K562 (cell line): ENCODE data around the gene FAM20C. TPM values are rescaled to one million over a fixed set of nuclear protein-coding genes. Genes with fewer than 3 reads are reported as not detected.
A peak's percentile ranks its signal among the peaks of the same experiment; 100 is the strongest.

Source experiments
- ATAC-seq: fragments of 200-7000 bp; cut with Tn5 transposase; 3 replicates; pipeline ENCODE4 v1.9.1; 2020; ENCODE audit warnings: moderate library complexity
- BruUV-seq: library from RNA; stranded (reverse); fragments of 400-500 nt; replicated peaks from 2 replicates; lab custom pipeline; 2021; lab: Mats Ljungman, UMichigan
- CTCF ChIA-PET: fragments of 300-600 bp; formaldehyde crosslinking; extraction: SDS; loops from one replicate; lab custom pipeline; 2021; ENCODE audit warnings: low intra/inter-chr PET ratio; lab: Yijun Ruan, JAX
- POLR2A ChIA-PET: fragments of 300-600, 350-650 bp; sonication (Branson Sonifier 250); formaldehyde crosslinking; extraction: SDS; loops from one replicate; lab custom pipeline; 2021; ENCODE audit warnings: antibody characterized with exemption, inconsistent platforms; lab: Yijun Ruan, JAX
- DNase-seq, 4 experiments: peaks; one replicate each; pipeline versions ENCODE4 v3.0.0 to v3.0.0-alpha.2; 2011 to 2018; ENCODE audit warnings: low spot score in 3 of 4, mixed read lengths in 3 of 4; ENCODE audit errors: extremely low read depth in 1 of 4
- FAIRE-seq: peaks from 2 replicates; lab custom pipeline; 2011; peaks lifted over from hg19 to GRCh38; lab: Jason Lieb, UNC
- H2AFZ ChIP-seq: 2 replicates; pipeline ENCODE4 v1.6.0; 2011; ENCODE audit warnings: low read depth, low read length, control low read depth, inconsistent platforms
- H3K27ac ChIP-seq: fragments of 200-600 bp; 3 replicates; pipeline ENCODE4 v1.8.0; 2011; ENCODE audit warnings: low read depth, mild to moderate bottlenecking, control low read depth, inconsistent platforms, low read length, moderate library complexity, mixed read lengths; ENCODE audit errors: extremely low read depth
- H3K27me3 ChIP-seq, 2 experiments: fragments of 300-600 bp in 1 of 2; 2 replicates in 1 of 2; 3 replicates in 1 of 2; pipeline versions ENCODE4 v1.6.0 to v1.8.0; 2011; ENCODE audit warnings: inconsistent platforms in 2 of 2, low read length in 2 of 2, mild to moderate bottlenecking in 1 of 2, mixed read lengths in 1 of 2, moderate library complexity in 1 of 2; ENCODE audit not compliant: control insufficient read depth in 2 of 2, insufficient read depth in 2 of 2
- H3K36me3 ChIP-seq: fragments of 300-600 bp; 3 replicates; pipeline ENCODE4 v1.8.0; 2011; ENCODE audit warnings: mild to moderate bottlenecking, low read length, inconsistent platforms; ENCODE audit not compliant: control insufficient read depth, insufficient read depth
- H3K4me1 ChIP-seq, 2 experiments: fragments of 200-600 bp in 1 of 2; replicated peaks in 1 of 2; 2 replicates in 1 of 2; 3 replicates in 1 of 2; pipeline versions ENCODE4 v1.5.1 to v1.8.0; 2011; ENCODE audit warnings: inconsistent platforms in 2 of 2, low read length in 2 of 2, mild to moderate bottlenecking in 1 of 2, mixed read lengths in 1 of 2, moderate library complexity in 1 of 2; ENCODE audit not compliant: control insufficient read depth in 2 of 2, insufficient read depth in 2 of 2
- H3K4me2 ChIP-seq: 2 replicates; pipeline ENCODE4 v1.6.1; 2011; ENCODE audit warnings: low read length, control low read depth, inconsistent platforms, mixed read lengths; ENCODE audit not compliant: insufficient read depth
- H3K4me3 ChIP-seq: fragments of 200-600 bp; sonication (generic), shearing (Covaris generic); 2 replicates; pipeline ENCODE4 v1.5.1; 2016; ENCODE audit warnings: control low read depth, inconsistent platforms
- H3K79me2 ChIP-seq: fragments of 200-600 bp; 3 replicates; pipeline ENCODE4 v1.8.0; 2011; ENCODE audit warnings: low read length, inconsistent platforms; ENCODE audit not compliant: control insufficient read depth, insufficient read depth
- H3K9ac ChIP-seq, 2 experiments: 2 replicates each; pipeline versions ENCODE4 v1.6.0 to v1.6.1; 2011; ENCODE audit warnings: low read depth in 2 of 2, low read length in 2 of 2, control low read depth in 1 of 2, inconsistent platforms in 1 of 2, mild to moderate bottlenecking in 1 of 2, mixed read lengths in 1 of 2; ENCODE audit not compliant: insufficient read depth in 1 of 2
- H3K9me1 ChIP-seq: one replicate; pipeline ENCODE4 v1.6.0; 2011; ENCODE audit warnings: inconsistent platforms, mild to moderate bottlenecking, low read length, moderate library complexity; ENCODE audit not compliant: control insufficient read depth, insufficient read depth
- H3K9me3 ChIP-seq: replicated peaks from 2 replicates; pipeline ENCODE4 v1.5.1; 2011; ENCODE audit warnings: low read depth, low read length, inconsistent platforms; ENCODE audit not compliant: control insufficient read depth, insufficient read depth
- H4K20me1 ChIP-seq: replicated peaks from 2 replicates; pipeline ENCODE4 v1.6.1; 2011; ENCODE audit warnings: low read length, inconsistent platforms, mixed read lengths; ENCODE audit not compliant: control insufficient read depth, insufficient read depth
- CTCF ChIP-seq, 3 experiments: IDR thresholded peaks in 2 of 3; conservative IDR thresholded peaks in 1 of 3; 2 replicates each; pipeline ENCODE4 v1.5.1; 2011 to 2012; ENCODE audit warnings: low read length in 3 of 3, mild to moderate bottlenecking in 3 of 3, control low read depth in 2 of 3, improper control_type of control experiment in 1 of 3, inconsistent platforms in 1 of 3, low read depth in 1 of 3, mixed read lengths in 1 of 3, moderate library complexity in 1 of 3; ENCODE audit not compliant: insufficient read depth in 2 of 3
- HNRNPL ChIP-seq: fragments of 200-400 bp; formaldehyde crosslinking; IDR thresholded peaks from 2 replicates; pipeline ENCODE4 v1.6.1; 2017; ENCODE audit warnings: low read depth, mild to moderate bottlenecking, low read length
- NFXL1 ChIP-seq: fragments of 450-650 bp; formaldehyde crosslinking; IDR thresholded peaks from 2 replicates; pipeline ENCODE4 v1.4.0; 2021; ENCODE audit warnings: mild to moderate bottlenecking
- TCF7 ChIP-seq: sonication (generic); IDR thresholded peaks from 2 replicates; pipeline ENCODE4 v1.6.1; 2016; ENCODE audit warnings: antibody characterized with exemption, borderline replicate concordance
- WGBS: fragments of 100-300 bp; shearing (Covaris generic); methylation state at CpG from one replicate; pipeline ENCODE4 v1.1.6; 2016; ENCODE audit warnings: low coverage, mixed read lengths; ENCODE audit not compliant: insufficient coverage; ENCODE audit errors: missing lambda C conversion rate; 5-methylcytosine and 5-hydroxymethylcytosine counted together
- in situ Hi-C: fragments of 300-500 bp; cut with MboI; formaldehyde crosslinking; loops from 4 replicates; pipeline ENCODE4 v1.15.0; 2018; ENCODE audit warnings: inconsistent platforms, mixed read lengths
- intact Hi-C: fragments of 100-400 bp; cut with micrococcal nuclease; formaldehyde crosslinking; loops from 2 replicates; pipeline ENCODE4 v1.14.2; 2022
- polyA plus RNA-seq, 8 experiments: library from polyadenylated mRNA; depleted of rRNA in 4 of 8; stranded (reverse) in 5 of 8; unstranded in 3 of 8; fragments of >200 nt; fragmentation: Nextera tagmentation in 2 of 8; fragmentation: Illumina TruSeq in 1 of 8; extraction: Ambion mirVana in 2 of 8; extraction: Trizol in 1 of 8; gene quantifications; 2 replicates each; pipeline versions ENCODE4 v1.2.1 to v1.2.3, GENCODE V29; 2011 to 2014; ENCODE audit warnings: inconsistent platforms in 1 of 8, missing spikeins in 1 of 8
- total RNA-seq, 7 experiments: library from RNA; depleted of rRNA in 6 of 7; stranded (reverse); fragments of >200 nt in 6 of 7; fragmentation: Illumina TruSeq in 2 of 7; extraction: Trizol in 2 of 7; gene quantifications; 2 replicates each; pipeline versions ENCODE4 v1.2.1 to v1.2.3, GENCODE V29; 2011 to 2021; ENCODE audit warnings: low replicate concordance in 1 of 7

Gene FAM20C
- total and polyA plus RNA-seq, 9 of the 15 experiments (the other 6 are each of a cell fraction or from before 2014, with no cell fraction given), result 0.09 TPM; not detected in 8

- Histone ChIP-seq H2AFZ (no peak overlapping the region), H3K4me3 (no peak overlapping the region), H3K4me1 (peaks cover 0 to 31% of the 10 kb centered on the region in 2 experiments; a peak in 2 of 5 replicates), H3K9me1 (no peaks in the 10 kb centered on the region), H3K27ac (no peak overlapping the region), H3K27me3 (peaks cover 57 to 97% of the 10 kb centered on the region in 2 experiments), H3K9ac (no peak overlapping the region), H4K20me1 (peaks cover 28% of the 10 kb centered on the region), H3K79me2 (no peaks in the 10 kb centered on the region), H3K4me2 (no peak overlapping the region), H3K9me3 (no peaks in the 10 kb centered on the region), H3K36me3 (no peaks in the 10 kb centered on the region)
- no peak for FAIRE-seq
- peak in 1 of 4 experiments; percentile 14 for DNase-seq
- 8% methylated on average over 19 of the region's 19 CpGs for WGBS
- CTCF ChIA-PET, result interaction anchor here (0.6 kb wide), 1 partner anchor 201 kb away, joined by 3 read pairs; no protein-coding TSS in a partner anchor
- POLR2A ChIA-PET, result no interaction called here
- no peak for ATAC-seq
- in situ Hi-C loops, result no loop called here
- BruUV-seq, result no TSS peak
- no peak for TF ChIP-seq HNRNPL
- no peak for TF ChIP-seq TCF7
- TF ChIP-seq NFXL1, result no peak
- 0 out of 6 replicates have a peak, but pooled peaks of 2 of the 3 experiments have one; percentile 9 to 18 for TF ChIP-seq CTCF (IDR thresholded peaks at IDR 0.05 in 2 of 3, conservative IDR thresholded peaks at IDR 0.05 in 1 of 3; ENCODE audit: insufficient read depth in 2 of 3, low read depth in 1 of 3, low read length in 3 of 3)
- TF ChIP-seq, all 486 proteins: peak for 1
- intact Hi-C loops, result no loop called here
Observed at GRCh38 chr7:255038-255435, 62.7 kb downstream of the FAM20C start.
